GM13977 (cell line): ENCODE results near the gene LRRIQ3.

Experiments
- DNase-seq: peaks from one replicate; pipeline ENCODE4 v3.0.0; 2012; ENCODE audit warnings: low spot score
- CTCF ChIP-seq: IDR thresholded peaks from 2 replicates; pipeline ENCODE4 v1.5.1; 2012; ENCODE audit warnings: mild to moderate bottlenecking, control low read depth; ENCODE audit not compliant: insufficient read depth; ENCODE audit errors: extremely low read depth, missing control alignments
- in situ Hi-C: fragments of 300-500 bp; cut with MboI; formaldehyde crosslinking; loops from one replicate; pipeline ENCODE4 v1.12.0; 2022; ENCODE audit warnings: low sequenced_read_pairs, low pct_unique_long_range_greater_than_20kb, mixed read lengths, inconsistent platforms; ENCODE audit not compliant: unreplicated experiment

Gene LRRIQ3

GRCh38 chr1:74053407-74053806, 144.6 kb downstream of the LRRIQ3 start:
- TF ChIP-seq CTCF = no peak
- no peak for DNase-seq
- in situ Hi-C loops = no loop called here

- DNase-seq = no peak
- TF ChIP-seq CTCF = no peak
- in situ Hi-C loops = no loop called here
Measured at GRCh38 chr1:74050386-74050785, 147.6 kb downstream of the LRRIQ3 start.

GRCh38 chr1:74038042-74038441, 159.9 kb downstream of the LRRIQ3 start:
- no peak for TF ChIP-seq CTCF
- no peak for DNase-seq
- in situ Hi-C loops = no loop called here

- in situ Hi-C loops = no loop called here
- no peak for TF ChIP-seq CTCF
- DNase-seq = no peak
Measured at GRCh38 chr1:74012583-74012982, 185.4 kb downstream of the LRRIQ3 start.

GRCh38 chr1:74011736-74012135, 186.2 kb downstream of the LRRIQ3 start:
- no peak for DNase-seq
- in situ Hi-C loops = no loop called here
- no peak for TF ChIP-seq CTCF

- DNase-seq = no peak
- in situ Hi-C loops = no loop called here
- TF ChIP-seq CTCF = no peak
Measured at GRCh38 chr1:74010206-74010605, 187.8 kb downstream of the LRRIQ3 start.

- DNase-seq = no peak
- no peak for TF ChIP-seq CTCF
- in situ Hi-C loops = no loop called here
Measured at GRCh38 chr1:74005533-74005932, 192.4 kb downstream of the LRRIQ3 start.
